Measurements from ENCODE around the gene AQP9.

Gene AQP9

GRCh38 chr15:58221591-58222241 is 83.5 kb downstream of the AQP9 start:
- DNase-seq (ENCODE audit: insufficient read length, low spot score) = no peak
- no peak for FAIRE-seq

DNA sequence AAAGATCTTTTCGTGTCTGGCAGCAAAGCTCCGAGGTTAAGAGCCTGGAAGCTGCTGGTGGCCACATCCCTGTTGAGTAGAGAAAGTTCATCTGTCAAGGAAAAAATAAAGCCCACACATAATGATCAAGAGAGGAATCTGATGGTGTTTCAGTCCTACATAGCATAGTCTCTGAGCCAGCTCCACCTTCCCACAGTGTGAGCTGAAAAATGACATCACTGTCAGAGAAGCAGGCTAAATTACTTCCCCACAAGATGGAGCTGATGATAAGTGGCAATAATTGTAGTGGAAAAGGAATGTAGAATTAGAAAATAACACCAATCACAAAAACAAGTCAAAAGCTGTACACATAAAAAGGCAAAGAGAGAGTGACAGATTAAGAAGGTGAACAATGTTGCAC is 84.5 kb downstream of the AQP9 start:
- FAIRE-seq (no peak), DNase-seq (ENCODE audit: insufficient read length, low spot score) (no peak)

DNA sequence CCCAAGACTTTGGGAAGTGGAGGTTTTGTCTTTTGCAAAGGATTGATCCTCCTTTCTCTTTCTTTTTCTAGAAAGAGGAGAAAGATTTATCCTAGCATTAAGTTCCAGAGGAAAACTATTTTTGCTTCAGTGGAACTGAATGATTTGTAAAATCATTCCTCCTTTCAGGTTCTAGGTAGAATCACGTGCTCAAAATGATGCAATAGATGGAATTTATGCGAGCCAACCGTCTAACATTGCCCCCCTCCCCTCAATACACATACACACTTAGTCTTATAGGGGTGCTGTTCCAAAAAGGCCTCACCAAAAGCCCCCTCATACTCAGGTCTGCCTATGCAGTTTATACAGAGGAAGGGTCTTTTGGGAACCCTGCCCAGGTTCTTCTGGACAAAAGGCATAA is 85.3 kb downstream of the AQP9 start:
- FAIRE-seq = no peak
- DNase-seq (ENCODE audit: insufficient read length, low spot score) = no peak

DNA sequence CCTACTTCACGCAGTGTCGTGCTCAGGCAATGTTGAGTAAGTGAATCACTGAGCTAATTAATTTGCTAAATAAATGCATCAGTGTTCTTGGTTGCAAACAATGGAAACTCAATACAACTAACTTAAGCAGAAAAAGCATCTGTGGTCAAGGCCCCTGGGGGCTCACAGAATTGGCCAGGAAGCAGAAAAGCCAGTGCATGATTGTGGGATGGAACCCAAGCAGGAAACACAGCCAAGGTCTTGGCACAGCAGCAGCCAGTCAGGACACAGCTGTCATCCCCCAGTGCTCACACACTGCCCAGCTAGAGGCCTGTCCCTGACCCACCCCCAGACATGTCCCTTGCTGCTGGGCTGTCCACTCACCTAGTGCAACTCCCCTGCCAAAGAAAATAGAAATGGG is 85.9 kb downstream of the AQP9 start:
- DNase-seq (ENCODE audit: insufficient read length, low spot score) (no peak), FAIRE-seq (no peak)

DNA sequence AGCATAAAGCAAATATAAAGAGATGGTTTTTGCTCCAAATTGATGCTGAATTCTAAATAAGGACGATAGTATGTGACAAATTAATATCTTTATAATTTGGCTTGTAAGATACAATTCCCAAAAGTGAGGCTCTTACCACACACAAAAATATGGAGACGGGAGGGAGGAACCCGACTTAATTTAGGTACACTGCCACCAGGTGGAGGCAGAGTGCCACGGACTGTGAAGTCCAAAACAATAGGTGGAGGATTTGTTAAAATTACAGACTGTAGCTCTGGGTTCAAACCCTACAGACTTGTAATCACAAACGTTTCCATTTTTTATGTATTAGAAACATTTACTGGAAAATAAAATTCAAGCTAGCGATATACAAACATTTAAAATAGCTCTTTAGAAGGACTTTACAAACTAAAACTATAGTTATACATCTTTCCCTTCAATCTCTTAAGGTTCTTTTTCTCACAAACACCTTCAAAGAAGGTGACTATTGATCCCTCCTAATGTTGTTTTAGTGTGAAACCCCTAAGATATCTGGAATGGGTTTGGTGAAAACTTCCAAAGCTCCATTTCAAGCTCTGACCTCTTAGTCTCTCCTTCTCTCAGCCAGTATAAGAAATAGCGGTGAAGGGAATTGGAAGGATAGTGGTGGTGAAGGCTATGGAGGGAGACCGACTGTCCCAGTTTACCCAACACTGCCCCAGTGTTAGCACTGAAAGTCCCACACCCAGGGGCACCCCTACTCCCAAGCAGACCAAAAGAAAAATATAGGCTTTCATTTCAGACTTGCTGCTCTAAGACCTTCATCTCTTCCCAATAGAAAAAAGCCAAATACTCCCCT is 89.7 kb downstream of the AQP9 start:
- peak; percentile 89 for FAIRE-seq

GRCh38 chr15:58228718-58229117 is 90.5 kb downstream of the AQP9 start:
- no peak for DNase-seq (ENCODE audit: insufficient read length, low spot score)

More for the DNA sequence above, 89.7 kb downstream of the AQP9 start:
- peak; percentile 34 for DNase-seq (ENCODE audit: insufficient read length, low spot score)

GRCh38 chr15:58229297-58229768 is 91.2 kb downstream of the AQP9 start:
- DNase-seq (ENCODE audit: insufficient read length, low spot score) (no peak), FAIRE-seq (no peak)

More at GRCh38 chr15:58228718-58229117, 90.5 kb downstream of the AQP9 start:
- no peak for FAIRE-seq

- FAIRE-seq (no peak), DNase-seq (ENCODE audit: insufficient read length, low spot score) (no peak)
These were observed 94.3 kb downstream of the AQP9 start for GRCh38 chr15:58232281-58233065.

GRCh38 chr15:58233341-58233740 is 95.2 kb downstream of the AQP9 start:
- DNase-seq (ENCODE audit: insufficient read length, low spot score) (no peak), FAIRE-seq (no peak)
